Glutamatergic neuron (in vitro differentiated cells): ENCODE results near the gene AUTS2. TPM values are rescaled to one million over a fixed set of nuclear protein-coding genes. Genes with fewer than 3 reads are reported as not detected.

Experiments
- DNase-seq: peaks from one replicate; pipeline ENCODE4 v3.0.0; 2022
- H3K27ac Mint-ChIP-seq: one replicate; pipeline ENCODE4 v1.8.0; 2020; ENCODE audit warnings: mild to moderate bottlenecking, mixed read lengths, inconsistent platforms; ENCODE audit not compliant: unreplicated experiment
- H3K27me3 Mint-ChIP-seq: one replicate; pipeline ENCODE4 v1.8.0; 2020; ENCODE audit warnings: mild to moderate bottlenecking, moderate library complexity, mixed read lengths, inconsistent platforms; ENCODE audit not compliant: unreplicated experiment
- H3K36me3 Mint-ChIP-seq: one replicate; pipeline ENCODE4 v1.8.0; 2020; ENCODE audit warnings: mild to moderate bottlenecking, mixed read lengths, inconsistent platforms; ENCODE audit not compliant: unreplicated experiment
- H3K4me1 Mint-ChIP-seq: one replicate; pipeline ENCODE4 v1.8.0; 2020; ENCODE audit warnings: mild to moderate bottlenecking, low read depth, mixed read lengths, inconsistent platforms; ENCODE audit not compliant: unreplicated experiment
- H3K4me3 Mint-ChIP-seq: one replicate; pipeline ENCODE4 v1.8.0; 2020; ENCODE audit warnings: mild to moderate bottlenecking, mixed read lengths, inconsistent platforms; ENCODE audit not compliant: unreplicated experiment
- H3K9me3 Mint-ChIP-seq: one replicate; pipeline ENCODE4 v1.8.0; 2020; ENCODE audit warnings: mild to moderate bottlenecking, moderate library complexity, mixed read lengths, inconsistent platforms; ENCODE audit not compliant: unreplicated experiment
- CTCF ChIP-seq: fragments of 200-600 bp; sonication (generic); IDR thresholded peaks from one replicate; pipeline ENCODE4 v1.5.0; 2021; ENCODE audit not compliant: partially characterized antibody, unreplicated experiment
- total RNA-seq: library from RNA; stranded (reverse); fragmentation: NEBNext Ultra II Directional; extraction: Animal tissue kit (Norgen Biotek cat#: 25700); gene quantifications from one replicate; pipeline ENCODE4 v1.2.1, GENCODE V29; 2021; ENCODE audit not compliant: unreplicated experiment

The AUTS2 gene
- total RNA-seq, 1 donor from 2014 or later: 300 TPM

DNA sequence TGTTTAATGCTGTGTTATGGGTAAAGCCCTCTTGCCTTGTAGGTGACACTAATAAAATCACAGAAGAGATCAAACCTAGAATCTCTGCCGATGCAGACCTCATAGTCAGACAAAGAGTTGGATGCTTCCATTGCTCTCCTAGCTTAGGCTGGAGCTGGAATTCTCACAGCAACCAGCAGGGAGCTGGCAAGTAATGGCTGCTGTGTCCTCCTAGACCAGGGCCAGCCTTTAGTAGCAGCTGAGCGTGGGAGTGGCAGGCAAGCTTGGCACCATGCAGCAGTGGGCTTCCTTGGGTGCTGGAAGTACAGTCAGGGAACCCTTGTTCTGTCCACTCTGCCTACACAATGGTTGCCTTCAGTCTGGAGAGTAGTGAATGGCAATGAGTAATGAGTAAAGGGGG, 935.3 kb downstream of the AUTS2 start:
- H3K36me3 Mint-ChIP-seq: peaks cover 6% of the 10 kb centered on the region
- DNase-seq: no peak
- peaks cover 20% of the 10 kb centered on the region for H3K9me3 Mint-ChIP-seq
- H3K27me3 Mint-ChIP-seq: peaks cover 11% of the 10 kb centered on the region
- peaks cover 29% of the 10 kb centered on the region for H3K4me1 Mint-ChIP-seq
- TF ChIP-seq CTCF: no peak
- H3K27ac Mint-ChIP-seq: no peak overlapping the region
- H3K4me3 Mint-ChIP-seq: no peak overlapping the region

DNA sequence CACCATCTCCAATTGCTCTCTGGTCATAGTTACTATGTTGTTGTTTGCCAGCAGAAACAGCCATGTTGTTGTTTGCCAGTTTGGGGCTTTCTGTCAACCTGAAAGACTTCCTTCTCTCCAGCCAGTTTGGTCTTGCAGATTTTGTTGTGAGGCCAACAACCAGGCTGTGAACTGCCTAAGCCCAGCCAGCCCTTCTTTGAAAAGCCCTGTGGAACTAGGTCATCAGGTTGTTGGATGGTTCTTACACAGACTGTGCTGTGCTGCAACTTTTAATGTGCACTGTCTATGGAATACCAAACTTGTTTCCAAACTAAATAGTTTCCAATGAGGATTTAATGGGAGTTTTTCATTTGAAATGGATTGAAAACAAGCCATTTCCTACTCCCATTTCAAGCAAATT, 940.9 kb downstream of the AUTS2 start:
- H3K4me1 Mint-ChIP-seq: peaks cover 8% of the 10 kb centered on the region
- H3K27ac Mint-ChIP-seq: no peak overlapping the region
- no peak for DNase-seq
- TF ChIP-seq CTCF: no peak
- peaks cover 4% of the 10 kb centered on the region for H3K9me3 Mint-ChIP-seq
- peaks cover 2% of the 10 kb centered on the region for H3K27me3 Mint-ChIP-seq
- H3K4me3 Mint-ChIP-seq: no peak overlapping the region
- peaks cover 6% of the 10 kb centered on the region for H3K36me3 Mint-ChIP-seq

- Mint-ChIP-seq H3K27me3 (peaks cover 2% of the 10 kb centered on the region), H3K27ac (no peak overlapping the region), H3K9me3 (peaks cover 4% of the 10 kb centered on the region), H3K36me3 (peaks cover 6% of the 10 kb centered on the region), H3K4me1 (peaks cover 13% of the 10 kb centered on the region), H3K4me3 (no peak overlapping the region)
- DNase-seq: no peak
- no peak for TF ChIP-seq CTCF
Observed at GRCh38 chr7:70539617-70540016, 941.3 kb downstream of the AUTS2 start.

DNA sequence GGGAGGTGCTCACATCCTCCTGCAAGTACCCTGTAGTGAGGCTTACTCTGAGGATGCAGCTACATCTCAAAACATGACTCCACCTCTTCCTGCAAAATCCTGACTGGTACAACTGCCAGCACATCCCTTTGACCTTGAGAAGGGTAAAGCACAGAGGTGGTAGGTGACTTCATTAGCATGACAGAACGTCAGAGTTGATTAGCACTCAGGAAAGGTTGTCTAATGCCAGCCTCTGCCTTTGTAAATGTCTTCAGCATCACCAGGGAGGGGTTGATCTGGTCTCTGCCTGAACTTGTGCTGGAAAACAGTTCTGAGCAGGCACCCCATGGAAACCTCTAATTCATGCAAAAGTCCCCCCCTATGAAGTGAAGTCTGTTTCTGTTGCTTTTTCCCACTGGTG, 942.4 kb downstream of the AUTS2 start:
- no peak for DNase-seq
- peaks cover 6% of the 10 kb centered on the region for H3K36me3 Mint-ChIP-seq
- peaks cover 4% of the 10 kb centered on the region for H3K9me3 Mint-ChIP-seq
- peaks cover 19% of the 10 kb centered on the region for H3K4me1 Mint-ChIP-seq
- peaks cover 2% of the 10 kb centered on the region for H3K27me3 Mint-ChIP-seq
- H3K27ac Mint-ChIP-seq: no peak overlapping the region
- no peak overlapping the region for H3K4me3 Mint-ChIP-seq
- TF ChIP-seq CTCF: no peak

DNA sequence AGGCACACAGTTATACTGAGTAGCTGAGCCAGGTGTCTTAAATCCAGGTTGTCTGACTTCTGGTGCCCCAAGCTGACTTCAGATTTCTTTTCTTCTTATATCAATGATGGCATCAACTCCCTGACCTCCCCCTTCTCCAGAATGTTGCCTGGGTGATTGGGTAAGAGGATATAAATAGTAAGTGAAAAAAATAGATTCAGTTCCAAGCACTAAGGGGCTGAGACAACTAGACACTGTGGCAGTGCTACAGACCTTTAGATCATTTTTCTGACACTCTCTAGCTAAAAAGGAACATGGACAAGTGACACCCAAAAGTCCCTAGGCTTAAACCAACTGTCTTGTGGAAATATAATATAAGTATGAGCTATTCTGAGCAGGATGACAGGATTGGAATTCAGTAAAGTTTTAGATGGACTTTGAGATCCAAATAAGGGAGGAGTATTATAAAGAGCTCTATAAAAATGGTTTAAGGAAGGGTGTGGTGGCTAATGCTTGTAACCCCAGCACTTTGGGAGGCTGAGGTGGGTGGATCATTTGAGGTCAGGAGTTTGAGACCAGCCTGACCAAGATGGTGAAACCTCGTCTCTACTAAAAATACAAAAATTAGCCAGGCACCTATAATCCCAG, 944.6 kb downstream of the AUTS2 start:
- no peak for DNase-seq
- no peak for TF ChIP-seq CTCF
- H3K4me1 Mint-ChIP-seq: peaks cover 21% of the 10 kb centered on the region
- peaks cover 4% of the 10 kb centered on the region for H3K27me3 Mint-ChIP-seq
- H3K4me3 Mint-ChIP-seq: no peak overlapping the region
- no peak overlapping the region for H3K27ac Mint-ChIP-seq
- peaks cover 7% of the 10 kb centered on the region for H3K9me3 Mint-ChIP-seq
- H3K36me3 Mint-ChIP-seq: peaks cover 12% of the 10 kb centered on the region
